ACHN (cell line): Measurements from ENCODE around the gene DIDO1.

Experiments used
- DNase-seq: peaks from one replicate; pipeline ENCODE4 v3.0.0-alpha.2; 2015
- in situ Hi-C: cut with HindIII; loops from 2 replicates; pipeline ENCODE4 v1.10.0; 2017; ENCODE audit warnings: low sequenced_read_pairs, low pct_ligation_motif_present, low pct_unique_long_range_greater_than_20kb

Gene DIDO1

GRCh38 chr20:62835931-62836861, 90.1 kb downstream of the DIDO1 start:
- no peak for DNase-seq
- in situ Hi-C loops, result no loop called here

GRCh38 chr20:62834967-62835730, 91.2 kb downstream of the DIDO1 start:
- in situ Hi-C loops, result no loop called here
- no peak for DNase-seq

GRCh38 chr20:62832951-62833391, 93.3 kb downstream of the DIDO1 start:
- no peak for DNase-seq
- in situ Hi-C loops, result no loop called here

DNA sequence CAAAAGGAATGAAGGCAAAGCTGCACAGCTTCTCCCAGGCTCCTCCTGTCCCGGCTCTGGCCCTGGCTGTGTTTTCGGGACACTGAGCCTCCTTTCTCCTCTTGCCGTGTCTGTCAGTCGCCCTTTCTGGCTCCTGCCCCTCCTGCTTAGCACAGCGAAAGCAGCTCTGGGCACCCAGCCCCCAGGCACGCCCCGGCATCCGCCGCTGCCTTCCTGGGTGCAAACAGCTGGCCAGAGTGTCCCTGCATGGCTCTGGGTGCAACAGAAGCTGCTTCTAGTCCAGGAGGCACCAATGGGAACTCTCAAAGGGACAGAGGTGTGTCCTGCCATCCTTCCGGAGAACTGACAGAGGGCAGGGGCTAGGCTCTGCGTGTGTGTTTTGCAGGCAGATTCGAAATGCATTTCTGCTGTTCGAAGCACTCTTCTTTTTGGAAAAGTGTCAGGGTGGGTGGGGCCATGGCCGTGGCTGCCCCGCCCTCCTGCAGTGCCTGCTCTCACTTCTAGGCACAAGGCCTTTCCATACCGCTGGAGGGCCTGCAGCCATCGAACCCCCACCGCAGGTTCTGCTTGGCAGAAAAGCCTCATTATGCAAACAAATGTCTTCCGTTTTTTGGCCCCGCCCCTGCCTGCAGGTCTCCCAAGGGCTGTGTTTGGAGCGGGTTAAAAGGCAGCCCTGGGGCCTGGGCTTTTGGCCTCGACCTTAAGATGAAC, 93.9 kb downstream of the DIDO1 start:
- no peak for DNase-seq
- in situ Hi-C loops, result no loop called here

GRCh38 chr20:62831854-62832211, 94.5 kb downstream of the DIDO1 start:
- in situ Hi-C loops, result no loop called here
- DNase-seq, result no peak

GRCh38 chr20:62831361-62831788, 94.9 kb downstream of the DIDO1 start:
- no peak for DNase-seq
- in situ Hi-C loops, result no loop called here

- in situ Hi-C loops, result no loop called here
- DNase-seq, result no peak
Measured at GRCh38 chr20:62830821-62831220, 95.5 kb downstream of the DIDO1 start.

- in situ Hi-C loops, result no loop called here
- DNase-seq, result no peak
Measured at GRCh38 chr20:62830251-62830650, 96.1 kb downstream of the DIDO1 start.

DNA sequence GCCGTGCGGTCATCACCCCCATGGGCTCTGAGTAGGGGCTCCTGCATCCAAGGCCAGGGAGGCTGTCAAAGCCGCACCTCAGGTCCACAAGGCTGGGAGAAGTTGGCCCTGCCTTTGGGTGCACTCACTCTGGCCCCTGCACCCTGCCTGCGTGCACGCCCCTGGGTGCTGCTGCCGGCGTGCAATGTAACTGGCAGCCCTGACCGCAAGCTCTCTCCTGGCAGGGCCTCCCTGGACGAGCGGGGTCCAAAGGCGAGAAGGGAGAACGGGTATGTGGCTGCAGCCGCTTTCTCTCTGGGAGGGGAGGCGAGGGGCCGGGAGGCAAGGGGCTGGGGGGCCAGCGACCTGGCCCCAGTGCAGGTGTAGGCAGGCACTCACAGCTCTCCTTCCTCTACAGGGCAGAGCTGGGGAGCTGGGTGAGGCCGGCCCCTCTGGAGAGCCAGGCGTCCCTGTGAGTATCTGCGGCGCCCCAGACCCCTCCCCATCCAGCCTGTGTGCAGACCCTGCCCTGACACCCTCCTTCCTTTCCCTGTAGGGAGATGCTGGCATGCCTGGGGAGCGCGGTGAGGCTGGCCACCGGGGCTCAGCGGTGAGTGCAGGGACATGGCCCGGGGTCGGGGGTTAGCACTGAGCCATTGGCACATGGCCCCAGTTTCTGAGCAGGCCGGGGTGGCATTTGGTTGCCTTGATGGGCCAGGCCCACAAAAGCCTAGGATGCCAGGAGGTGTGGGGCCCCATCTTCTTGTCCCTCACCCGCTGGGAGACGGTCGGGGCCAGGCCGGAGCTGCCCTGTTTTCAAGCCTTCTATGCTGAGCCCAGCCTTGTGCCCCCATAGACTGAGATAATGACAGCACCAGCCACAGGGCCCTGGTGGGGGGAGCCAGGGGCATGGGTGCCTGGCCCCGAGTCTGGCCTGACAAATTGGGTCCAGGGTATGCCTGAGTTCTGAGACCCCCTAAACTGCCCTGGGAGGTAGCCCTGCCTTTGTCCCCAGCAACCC, 96.8 kb downstream of the DIDO1 start:
- in situ Hi-C loops, result no loop called here
- no peak for DNase-seq

GRCh38 chr20:62828511-62829230, 97.6 kb downstream of the DIDO1 start:
- no peak for DNase-seq
- in situ Hi-C loops, result no loop called here

DNA sequence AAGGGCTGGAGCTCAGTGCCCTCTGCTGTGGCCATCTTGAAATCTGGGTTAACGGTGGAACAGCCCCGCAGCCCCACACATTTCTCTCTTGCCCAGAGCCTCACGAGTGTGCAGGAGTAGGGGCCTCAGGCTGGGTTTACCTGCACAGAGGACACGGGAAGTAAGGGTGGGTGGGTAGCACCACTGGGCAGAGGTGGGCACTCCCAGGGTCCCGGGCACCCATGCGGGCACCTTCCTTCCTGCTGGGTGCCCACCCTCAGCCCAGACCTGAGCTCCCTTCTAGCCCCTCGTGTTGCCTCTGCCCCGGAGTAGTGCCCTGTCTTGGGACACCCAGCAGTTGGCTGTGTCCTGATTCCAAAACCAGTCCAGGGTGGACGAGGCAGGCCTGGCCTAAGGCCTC, 98.3 kb downstream of the DIDO1 start:
- in situ Hi-C loops, result no loop called here
- DNase-seq, result no peak
